ENCODE data around the gene DLL4. TPM values are rescaled to one million over a fixed set of nuclear protein-coding genes. Genes with fewer than 3 reads are reported as not detected.

The DLL4 gene
- total and polyA plus RNA-seq, 10 of the 15 experiments (the other 5 are each of a cell fraction or from before 2014, with no cell fraction given): 0.04 to 0.16 (median 0.09) TPM; not detected in 6

GRCh38 chr15:40936709-40937666 is 7.8 kb downstream of the DLL4 start:
- Histone ChIP-seq H3K27me3 (replicated peaks in 1 of 2; ENCODE audit: control insufficient read depth in 2 of 2, insufficient read depth in 2 of 2, low read length in 1 of 2) (no peaks in the 10 kb centered on the region), H2AFZ (ENCODE audit: control insufficient read depth, low read depth, low read length) (no peak overlapping the region), H3K9me3 (replicated peaks; ENCODE audit: control insufficient read depth, insufficient read depth, low read length) (no peaks in the 10 kb centered on the region), H4K20me1 (ENCODE audit: control insufficient read depth, insufficient read depth) (no peaks in the 10 kb centered on the region), H3K4me3 (no peak overlapping the region), H3K79me2 (ENCODE audit: control insufficient read depth, insufficient read depth, low read length) (no peaks in the 10 kb centered on the region), H3K27ac (ENCODE audit: control insufficient read depth, insufficient read depth) (no peak overlapping the region), H3K9ac (ENCODE audit: control insufficient read depth, insufficient read depth, low read length) (no peak overlapping the region), H3K4me1 (ENCODE audit: control insufficient read depth, insufficient read depth, low read length) (peaks cover 25% of the 10 kb centered on the region), H3K36me3 (ENCODE audit: control insufficient read depth in 2 of 2, insufficient read depth in 2 of 2, low read length in 1 of 2) (no peaks in the 10 kb centered on the region), H3K4me2 (ENCODE audit: control insufficient read depth, insufficient read depth) (no peak overlapping the region)
- POLR2A ChIA-PET: no interaction called here
- intact Hi-C loops (cut with micrococcal nuclease; ENCODE audit: unreplicated experiment): no loop called here
- CTCF ChIA-PET: interaction anchor here (0.9 to 1.4 kb wide), 3 partner anchors 9 to 249 kb away, joined by 3 to 4 read pairs (median 3); no protein-coding TSS in a partner anchor
- ATAC-seq: peak; percentile 27
- no peak for DNase-seq (ENCODE audit: low read depth, low spot score)
- FAIRE-seq: no peak
- 63% methylated on average over 15 of the region's 15 CpGs for WGBS (ENCODE audit: insufficient coverage, insufficient replicate concordance, low lambda C conversion rate, missing lambda C conversion rate)
- TF ChIP-seq BACH1 (IDR thresholded peaks at IDR 0.05; ENCODE audit: borderline replicate concordance) (no peak), CTCF (IDR thresholded peaks at IDR 0.05 in 2 of 3, conservative IDR thresholded peaks at IDR 0.05 in 1 of 3; ENCODE audit: control insufficient read depth in 2 of 3, extremely low read depth in 1 of 3, insufficient read depth in 1 of 3, low read depth in 3 of 3, low read length in 3 of 3) (peak; percentile 17 to 39 (median 31); a peak in 4 of 6 replicates), ZNF24 (IDR thresholded peaks at IDR 0.05) (peak; percentile 91), MEF2B (IDR thresholded peaks at IDR 0.05; ENCODE audit: partially characterized antibody, poor library complexity, severe bottlenecking) (peak; percentile 72), ZNF384 (IDR thresholded peaks at IDR 0.05; ENCODE audit: borderline replicate concordance, low read depth, low read length) (no peak), ZSCAN29 (IDR thresholded peaks at IDR 0.05) (no peak), PBX3 (IDR thresholded peaks at IDR 0.05; ENCODE audit: insufficient replicate concordance, low read depth, low read length) (peak; percentile 82), YBX1 (IDR thresholded peaks at IDR 0.05) (no peak), NFYB (IDR thresholded peaks at IDR 0.05; ENCODE audit: insufficient read depth, low read depth, low read length) (0 out of 2 replicates have a peak, but pooled peaks have one; percentile 20), SRF (IDR thresholded peaks at IDR 0.05; ENCODE audit: low read depth in 2 of 2, low read length in 2 of 2) (no peak), HDGF (IDR thresholded peaks at IDR 0.05) (no peak), BRCA1 (IDR thresholded peaks at IDR 0.05; ENCODE audit: low read depth, low read length) (no peak), PAX8 (IDR thresholded peaks at IDR 0.05) (no peak), HDAC2 (IDR thresholded peaks at IDR 0.05) (no peak), PKNOX1 (IDR thresholded peaks at IDR 0.05) (peak; percentile 94)
- SMC1A ChIA-PET (ENCODE audit: uncharacterized antibody, unreplicated experiment): no interaction called here
- BruUV-seq (replicated peaks): no TSS peak
- RAD21 ChIA-PET (ENCODE audit: unreplicated experiment): no interaction called here
- in situ Hi-C loops (cut with MboI): no loop called here

All from GM12878 (cell line).